Left ventricle myocardium superior (tissue), 1 donor: ENCODE measurements around the gene RYR1. TPM values are rescaled to one million over a fixed set of nuclear protein-coding genes. Genes with fewer than 3 reads are reported as not detected.
"Not testable (repeated sequence)": the region's sequence is repeated elsewhere in the genome, so short reads cannot be mapped to it uniquely, and the experiment has no call there.

ENCODE experiments used
- ATAC-seq: fragments of 200-7000 bp; cut with Tn5 transposase; one replicate; pipeline ENCODE4 v1.9.1; 2020; ENCODE audit warnings: mild to moderate bottlenecking, moderate library complexity
- DNase-seq: peaks from one replicate; pipeline ENCODE4 v3.0.0-alpha.2; 2020
- intact Hi-C: fragments of 100-400 bp; cut with micrococcal nuclease; formaldehyde crosslinking; loops from one replicate; pipeline ENCODE4 v1.11.0; 2022
- total RNA-seq: library from RNA; stranded (reverse); fragmentation: NEBNext Ultra II Directional; extraction: Animal tissue kit (Norgen Biotek cat#: 25700); gene quantifications from one replicate; pipeline ENCODE4 v1.2.1, GENCODE V29; 2021
- donor health status: DM: no; HTN: yes; CAD: no; lungs with severe emphysema.

Gene RYR1
- total RNA-seq, 1 donor from 2014 or later, result 1.1 TPM

DNA sequence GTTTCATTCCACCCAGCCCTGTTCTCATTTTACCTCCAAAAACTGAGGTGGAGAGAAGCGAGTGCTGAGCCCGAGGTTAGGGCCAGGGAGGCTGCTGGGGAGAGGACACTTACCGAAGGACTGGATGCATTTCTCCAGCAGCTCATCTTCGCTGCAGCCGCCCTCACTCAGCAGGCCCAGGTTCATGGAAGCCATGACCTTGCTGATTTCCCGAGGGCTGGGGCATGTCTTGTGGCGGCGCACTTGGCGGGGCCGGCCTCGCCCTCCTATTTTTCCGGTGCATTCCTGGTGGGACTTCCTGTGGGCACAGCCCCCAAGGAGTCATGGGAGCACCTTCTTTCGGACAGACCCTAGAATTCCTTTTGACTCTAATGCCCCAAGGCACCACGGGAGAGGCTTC lies 11.6 kb upstream of the RYR1 start:
- intact Hi-C loops, result no loop called here
- ATAC-seq (no peak), DNase-seq (no peak)

DNA sequence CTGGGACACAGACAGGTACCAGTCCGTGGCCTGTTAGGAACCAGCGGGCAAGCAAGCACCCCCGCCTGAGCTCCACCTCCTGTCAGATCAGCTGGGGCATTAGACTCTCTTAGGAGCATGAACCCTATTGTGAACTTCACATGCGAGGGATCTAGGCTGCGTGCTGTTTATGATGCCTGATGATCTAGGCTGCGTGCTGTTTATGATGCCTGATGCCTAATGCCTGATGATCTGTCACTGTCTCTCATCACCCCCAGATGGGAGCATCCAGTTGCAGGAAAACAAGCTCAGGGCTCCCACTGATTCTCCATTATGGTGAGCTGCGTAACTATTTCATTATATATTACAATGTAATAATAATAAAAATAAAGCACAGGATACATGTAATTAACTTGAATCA lies 11.1 kb upstream of the RYR1 start:
- no peak for ATAC-seq
- intact Hi-C loops, result no loop called here
- DNase-seq, result no peak

- ATAC-seq, result no peak
- DNase-seq, result no peak
- intact Hi-C loops, result no loop called here
These were observed 9.2 kb upstream of the RYR1 start for GRCh38 chr19:38424272-38424671.

DNA sequence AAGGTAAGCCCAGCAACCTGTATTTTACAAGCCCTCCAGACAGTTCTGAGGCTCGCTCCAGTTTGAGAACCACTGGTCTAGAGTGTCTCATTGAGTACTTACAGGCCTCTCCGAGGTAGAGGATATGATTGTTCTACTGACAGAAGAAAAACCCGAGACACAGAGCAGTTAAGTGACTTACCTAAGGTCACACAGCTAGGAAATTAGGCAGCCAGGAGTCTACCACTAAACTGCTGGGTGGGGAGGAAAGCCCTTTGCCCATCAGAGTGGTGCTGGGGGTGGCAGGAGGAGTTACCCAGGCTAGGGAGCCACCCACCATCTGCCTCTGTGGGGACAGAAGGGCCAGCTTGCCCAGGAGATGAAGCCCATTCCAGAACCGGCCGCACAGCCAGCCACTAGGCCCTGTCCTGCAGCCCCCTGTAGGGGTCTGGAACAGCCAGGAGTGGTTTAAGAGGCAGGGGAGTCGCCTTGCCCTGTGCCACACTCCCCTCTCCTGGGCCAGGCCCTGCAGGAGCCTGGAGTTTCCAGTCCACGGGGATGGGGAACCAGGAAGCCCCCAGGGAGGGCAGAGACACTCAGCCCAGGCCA lies 8.2 kb upstream of the RYR1 start:
- no peak for ATAC-seq
- no peak for DNase-seq
- intact Hi-C loops, result no loop called here

- intact Hi-C loops, result no loop called here
- ATAC-seq, result peak; percentile 68
These were observed 7.6 kb upstream of the RYR1 start, which contains the start of gene RASGRP4 for GRCh38 chr19:38425810-38426466. RASGRP4 (minus strand) TSS chr19:38426219; CDS start chr19:38426091, 128 bp downstream.

DNA sequence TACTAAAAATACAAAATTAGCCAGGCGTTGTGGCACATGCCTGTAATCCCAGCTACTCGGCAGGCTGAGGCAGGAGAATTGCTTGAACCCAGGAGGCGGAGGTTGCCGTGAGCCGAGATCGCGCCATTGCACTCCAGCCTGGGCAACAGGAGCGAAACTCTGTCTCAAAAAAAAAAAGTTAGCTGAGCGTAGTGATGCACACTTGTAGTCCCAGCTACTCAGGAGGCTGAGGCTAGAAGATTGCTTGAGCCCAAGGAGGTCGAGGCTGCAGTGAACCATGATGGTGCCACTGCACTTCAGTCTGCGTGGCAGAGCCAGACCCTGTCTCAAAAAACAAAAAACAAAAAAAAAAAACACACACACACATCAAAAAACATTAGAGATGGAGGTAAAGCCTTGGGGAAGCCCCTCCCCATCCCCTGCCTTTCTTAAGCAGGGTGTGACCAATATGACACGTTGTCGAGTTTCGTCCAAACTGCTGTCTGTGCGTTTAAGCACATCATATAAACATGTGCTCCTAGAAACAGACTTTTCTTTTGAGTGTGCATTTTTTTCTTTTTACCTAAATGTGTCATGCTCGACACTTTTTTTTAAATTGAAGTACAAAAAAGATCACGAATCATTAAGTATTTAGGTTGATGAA lies 6.3 kb upstream of the RYR1 start:
- intact Hi-C loops, DNase-seq, ATAC-seq: not testable (repeated sequence)

More at GRCh38 chr19:38425810-38426466, 7.6 kb upstream of the RYR1 start, which contains the start of gene RASGRP4:
- peak; percentile 64 for DNase-seq

DNA sequence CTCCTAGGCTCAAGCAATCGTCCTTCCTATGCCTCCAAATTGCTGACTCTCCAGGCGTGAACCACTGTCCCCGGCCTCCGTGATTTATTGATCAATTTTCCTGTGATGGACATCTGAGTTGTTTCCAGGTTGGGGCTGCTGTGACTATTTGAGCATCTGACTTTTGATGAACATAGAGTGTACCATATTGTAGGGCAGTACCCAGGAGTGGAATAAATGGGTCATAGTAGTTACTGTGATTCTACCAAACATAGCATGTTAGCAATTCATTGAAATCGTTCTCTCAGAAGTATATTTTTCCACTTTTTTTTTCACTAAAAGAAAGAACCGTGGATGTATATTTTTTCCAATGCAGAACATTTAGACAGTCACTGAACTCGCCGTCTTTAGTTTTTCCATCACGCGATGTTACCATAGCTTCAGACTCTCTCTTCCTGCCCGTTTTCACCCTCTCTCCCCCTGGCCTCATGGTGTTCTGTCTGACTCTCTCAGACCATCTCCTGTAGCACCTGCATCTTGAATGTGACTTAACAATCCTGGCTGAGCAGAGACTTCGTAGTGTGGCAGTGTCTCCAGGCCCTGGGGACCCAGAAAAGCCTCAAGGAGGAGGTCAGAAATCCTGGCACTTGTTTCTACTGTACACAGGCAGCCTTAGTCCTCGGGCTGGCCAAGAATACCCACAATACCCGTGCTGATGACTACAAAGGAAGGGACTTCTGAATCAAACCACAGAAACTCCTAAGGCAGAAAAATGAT lies 4.3 kb upstream of the RYR1 start:
- DNase-seq, result no peak
- intact Hi-C loops, result no loop called here
- ATAC-seq, result no peak

DNA sequence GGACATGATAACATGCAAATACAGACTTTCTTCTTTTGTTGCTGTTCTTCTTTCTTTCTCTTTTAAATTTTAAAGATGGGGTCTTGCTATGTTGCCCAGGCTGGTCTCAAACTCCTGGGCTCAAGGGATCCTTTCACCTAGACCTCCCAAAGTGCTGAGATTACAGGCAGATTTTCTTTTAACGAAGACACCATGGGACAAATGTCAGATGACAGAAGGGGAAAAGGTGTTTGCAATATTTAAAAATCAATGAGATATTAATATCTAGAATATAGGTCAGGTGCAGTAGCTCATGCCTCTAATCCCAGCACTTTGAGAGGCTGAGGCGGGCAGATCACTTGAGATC lies 3.7 kb upstream of the RYR1 start:
- ATAC-seq (no peak), DNase-seq (no peak)
- intact Hi-C loops, result no loop called here

- ATAC-seq (no peak), DNase-seq (no peak)
- intact Hi-C loops, result no loop called here
These were observed 2.6 kb upstream of the RYR1 start for GRCh38 chr19:38430931-38431330.

DNA sequence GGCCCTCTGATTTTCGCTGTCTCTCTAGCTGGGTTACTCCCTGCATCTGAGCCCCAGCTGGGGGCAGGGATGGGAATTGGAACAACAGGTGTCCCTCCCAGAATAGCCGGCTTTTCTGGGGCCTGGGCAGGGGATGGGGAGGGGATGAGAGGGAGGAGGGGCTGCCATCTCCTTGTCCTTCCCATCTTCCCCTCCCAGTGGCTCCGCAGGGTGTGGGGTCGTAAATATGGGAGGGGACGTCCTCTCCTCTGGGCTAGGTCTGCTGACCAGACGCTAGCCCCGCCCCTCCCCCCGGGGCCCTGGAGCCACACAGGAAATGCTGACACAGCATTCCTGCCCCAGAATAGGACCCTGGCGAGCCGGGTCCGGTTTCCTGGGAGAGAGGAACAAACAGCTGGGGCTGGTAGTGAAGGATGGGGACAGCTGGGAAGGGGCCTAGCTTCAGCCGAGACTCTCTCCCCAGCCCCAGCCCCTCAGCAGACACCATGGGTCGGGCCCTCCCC lies 1.1 kb downstream of the RYR1 start:
- intact Hi-C loops, result no loop called here
- peak; percentile 65 for ATAC-seq

GRCh38 chr19:38437295-38437694 lies 3.8 kb downstream of the RYR1 start:
- intact Hi-C loops, result no loop called here
- DNase-seq, result no peak
- no peak for ATAC-seq

More for the DNA sequence above, 1.1 kb downstream of the RYR1 start:
- peak; percentile 57 for DNase-seq

DNA sequence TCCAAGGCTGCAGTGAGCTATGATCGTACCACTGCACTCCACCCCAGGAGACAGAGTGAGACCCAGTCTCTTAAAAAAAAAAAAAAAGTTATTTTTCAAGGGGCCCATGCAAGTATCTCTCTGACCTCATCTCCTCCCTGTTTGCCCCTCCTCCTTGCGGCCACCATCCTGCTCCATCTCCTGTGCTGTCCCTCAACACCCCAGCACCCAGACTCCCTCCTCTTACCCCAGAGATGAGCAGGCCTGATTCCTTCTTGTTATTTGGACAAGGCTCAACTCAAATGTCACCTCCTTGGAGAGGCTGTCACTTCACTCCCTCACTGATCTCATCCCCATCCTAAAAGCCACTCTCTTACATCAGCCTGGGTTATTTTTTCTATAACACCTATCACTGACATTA lies 4.4 kb downstream of the RYR1 start:
- ATAC-seq (no peak), DNase-seq (no peak)
- intact Hi-C loops, result no loop called here

DNA sequence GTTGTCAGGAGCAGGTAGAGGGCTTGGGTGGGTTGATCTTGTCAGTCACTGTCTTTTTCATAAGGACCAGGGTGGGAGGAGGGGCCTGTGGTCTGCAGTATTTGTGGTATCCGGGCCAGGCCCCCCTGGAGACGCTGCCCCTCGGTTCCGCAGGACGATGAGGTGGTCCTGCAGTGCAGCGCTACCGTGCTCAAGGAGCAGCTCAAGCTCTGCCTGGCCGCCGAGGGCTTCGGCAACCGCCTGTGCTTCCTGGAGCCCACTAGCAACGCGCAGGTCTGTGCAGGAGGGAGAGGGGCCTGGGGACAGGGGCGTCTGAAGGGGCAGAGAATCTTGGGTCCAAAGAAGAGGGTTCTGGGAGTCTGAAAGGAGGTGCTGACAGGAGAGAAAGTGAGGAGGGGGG lies 7.1 kb downstream of the RYR1 start:
- intact Hi-C loops, result no loop called here
- ATAC-seq (no peak), DNase-seq (no peak)

GRCh38 chr19:38441657-38442348 lies 8.3 kb downstream of the RYR1 start:
- ATAC-seq (no peak), DNase-seq (no peak)
- intact Hi-C loops, result no loop called here

GRCh38 chr19:38442736-38443135 lies 9.2 kb downstream of the RYR1 start:
- DNase-seq (no peak), ATAC-seq (no peak)
- intact Hi-C loops, result no loop called here

DNA sequence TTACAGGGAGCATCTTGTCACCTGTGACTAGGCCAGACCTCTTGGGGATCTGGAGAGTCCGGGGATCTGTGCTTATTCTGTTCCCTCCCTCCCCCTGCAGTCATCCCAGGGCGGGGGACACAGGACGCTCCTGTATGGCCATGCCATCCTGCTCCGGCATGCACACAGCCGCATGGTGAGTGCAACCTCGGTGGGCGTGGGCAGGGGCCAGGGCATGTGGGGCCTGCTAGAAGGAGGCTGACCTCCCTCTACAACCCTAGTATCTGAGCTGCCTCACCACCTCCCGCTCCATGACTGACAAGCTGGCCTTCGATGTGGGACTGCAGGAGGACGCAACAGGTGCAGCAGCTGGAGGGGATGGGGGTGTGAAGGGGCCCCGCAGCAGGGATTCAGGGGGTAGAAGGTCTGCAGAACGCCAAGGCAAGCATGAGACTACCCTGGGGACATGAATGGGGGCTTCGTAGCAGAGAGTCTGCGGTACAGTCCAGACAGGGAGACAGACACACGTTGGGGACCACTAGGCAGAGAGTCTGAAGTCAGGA lies 10.0 kb downstream of the RYR1 start:
- DNase-seq (no peak), ATAC-seq (no peak)
- intact Hi-C loops, result no loop called here

DNA sequence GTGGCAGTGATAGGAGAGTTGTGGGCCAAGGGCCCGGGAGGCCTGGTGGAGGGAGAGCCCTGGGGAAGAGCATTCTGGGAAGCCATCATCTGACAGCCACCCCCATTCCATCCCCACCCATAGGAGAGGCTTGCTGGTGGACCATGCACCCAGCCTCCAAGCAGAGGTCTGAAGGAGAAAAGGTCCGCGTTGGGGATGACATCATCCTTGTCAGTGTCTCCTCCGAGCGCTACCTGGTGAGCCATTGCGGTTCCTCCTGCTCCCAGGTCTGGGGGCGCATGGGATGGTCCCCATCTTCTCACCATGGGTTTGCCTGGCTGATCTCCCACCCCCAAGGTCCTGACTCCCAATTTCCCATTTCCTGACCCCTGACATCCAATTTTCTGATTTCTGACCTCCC lies 10.5 kb downstream of the RYR1 start:
- no peak for ATAC-seq
- intact Hi-C loops, result no loop called here
- no peak for DNase-seq

DNA sequence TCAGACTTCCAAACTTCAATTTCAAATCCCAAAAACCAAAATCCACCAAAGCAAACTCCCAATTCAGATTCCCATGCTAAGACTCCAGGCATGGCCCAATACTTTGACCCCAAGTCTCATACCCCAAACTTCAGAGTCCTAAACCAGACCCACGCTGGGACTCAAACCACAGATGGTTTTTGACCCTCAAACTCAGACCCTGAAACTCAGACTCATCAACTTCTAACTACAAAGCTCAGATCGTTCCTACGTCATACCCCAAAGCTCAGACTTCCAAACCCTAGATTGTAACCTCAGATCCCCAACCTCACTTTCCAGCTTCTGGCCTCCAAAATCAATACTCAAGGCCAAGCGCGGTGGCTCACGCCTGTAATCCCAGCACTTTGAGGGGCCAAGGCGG lies 11.9 kb downstream of the RYR1 start:
- intact Hi-C loops, result no loop called here
- ATAC-seq (no peak), DNase-seq (no peak)

DNA sequence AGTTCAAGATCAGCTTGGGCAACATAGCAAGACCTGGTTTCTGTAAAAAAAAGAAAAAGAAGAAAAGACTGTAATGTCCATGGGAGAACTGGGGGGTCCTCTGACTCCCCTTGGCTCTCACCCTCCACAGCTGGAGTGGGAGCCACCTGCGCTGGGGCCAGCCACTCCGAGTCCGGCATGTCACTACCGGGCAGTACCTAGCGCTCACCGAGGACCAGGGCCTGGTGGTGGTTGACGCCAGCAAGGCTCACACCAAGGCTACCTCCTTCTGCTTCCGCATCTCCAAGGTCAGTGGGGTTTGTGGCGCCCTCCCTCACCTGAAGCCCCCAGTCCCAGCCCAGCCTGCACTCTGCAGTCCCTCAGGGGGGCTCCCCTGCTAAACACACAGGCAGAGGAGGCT lies 14.7 kb downstream of the RYR1 start:
- intact Hi-C loops, result no loop called here
- ATAC-seq (no peak), DNase-seq (no peak)
